Measurements from ENCODE around the gene AGAP1. TPM values are rescaled to one million over a fixed set of nuclear protein-coding genes. Genes with fewer than 3 reads are reported as not detected.

The AGAP1 gene
- total RNA-seq, 1 donor from 2014 or later: 43.8 TPM

- Mint-ChIP-seq H3K27me3 (ENCODE audit: unreplicated experiment) (no peaks in the 10 kb centered on the region), H3K27ac (ENCODE audit: unreplicated experiment) (no peak overlapping the region), H3K9me3 (ENCODE audit: unreplicated experiment) (no peaks in the 10 kb centered on the region), H3K4me3 (ENCODE audit: unreplicated experiment) (no peak overlapping the region), H3K36me3 (ENCODE audit: unreplicated experiment) (no peaks in the 10 kb centered on the region), H3K4me1 (ENCODE audit: unreplicated experiment) (peaks cover 2% of the 10 kb centered on the region)
- no peak for DNase-seq (ENCODE audit: extremely low spot score, unreplicated experiment)
- TF ChIP-seq, protein P1, sequence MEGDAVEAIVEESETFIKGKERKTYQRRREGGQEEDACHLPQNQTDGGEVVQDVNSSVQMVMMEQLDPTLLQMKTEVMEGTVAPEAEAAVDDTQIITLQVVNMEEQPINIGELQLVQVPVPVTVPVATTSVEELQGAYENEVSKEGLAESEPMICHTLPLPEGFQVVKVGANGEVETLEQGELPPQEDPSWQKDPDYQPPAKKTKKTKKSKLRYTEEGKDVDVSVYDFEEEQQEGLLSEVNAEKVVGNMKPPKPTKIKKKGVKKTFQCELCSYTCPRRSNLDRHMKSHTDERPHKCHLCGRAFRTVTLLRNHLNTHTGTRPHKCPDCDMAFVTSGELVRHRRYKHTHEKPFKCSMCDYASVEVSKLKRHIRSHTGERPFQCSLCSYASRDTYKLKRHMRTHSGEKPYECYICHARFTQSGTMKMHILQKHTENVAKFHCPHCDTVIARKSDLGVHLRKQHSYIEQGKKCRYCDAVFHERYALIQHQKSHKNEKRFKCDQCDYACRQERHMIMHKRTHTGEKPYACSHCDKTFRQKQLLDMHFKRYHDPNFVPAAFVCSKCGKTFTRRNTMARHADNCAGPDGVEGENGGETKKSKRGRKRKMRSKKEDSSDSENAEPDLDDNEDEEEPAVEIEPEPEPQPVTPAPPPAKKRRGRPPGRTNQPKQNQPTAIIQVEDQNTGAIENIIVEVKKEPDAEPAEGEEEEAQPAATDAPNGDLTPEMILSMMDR (IDR thresholded peaks at IDR 0.05): no peak
Measured at GRCh38 chr2:235598026-235598425, 104.2 kb downstream of the AGAP1 start.

- DNase-seq (ENCODE audit: extremely low spot score, unreplicated experiment): no peak
- H3K9me3 Mint-ChIP-seq (ENCODE audit: unreplicated experiment): no peaks in the 10 kb centered on the region
- H3K4me1 Mint-ChIP-seq (ENCODE audit: unreplicated experiment): peaks cover 5% of the 10 kb centered on the region
- H3K36me3 Mint-ChIP-seq (ENCODE audit: unreplicated experiment): no peaks in the 10 kb centered on the region
- no peaks in the 10 kb centered on the region for H3K27me3 Mint-ChIP-seq (ENCODE audit: unreplicated experiment)
- H3K4me3 Mint-ChIP-seq (ENCODE audit: unreplicated experiment): no peak overlapping the region
- TF ChIP-seq, protein P1 (IDR thresholded peaks at IDR 0.05): no peak
- no peak overlapping the region for H3K27ac Mint-ChIP-seq (ENCODE audit: unreplicated experiment)
Measured at GRCh38 chr2:235598532-235599531, 105.0 kb downstream of the AGAP1 start.

DNA sequence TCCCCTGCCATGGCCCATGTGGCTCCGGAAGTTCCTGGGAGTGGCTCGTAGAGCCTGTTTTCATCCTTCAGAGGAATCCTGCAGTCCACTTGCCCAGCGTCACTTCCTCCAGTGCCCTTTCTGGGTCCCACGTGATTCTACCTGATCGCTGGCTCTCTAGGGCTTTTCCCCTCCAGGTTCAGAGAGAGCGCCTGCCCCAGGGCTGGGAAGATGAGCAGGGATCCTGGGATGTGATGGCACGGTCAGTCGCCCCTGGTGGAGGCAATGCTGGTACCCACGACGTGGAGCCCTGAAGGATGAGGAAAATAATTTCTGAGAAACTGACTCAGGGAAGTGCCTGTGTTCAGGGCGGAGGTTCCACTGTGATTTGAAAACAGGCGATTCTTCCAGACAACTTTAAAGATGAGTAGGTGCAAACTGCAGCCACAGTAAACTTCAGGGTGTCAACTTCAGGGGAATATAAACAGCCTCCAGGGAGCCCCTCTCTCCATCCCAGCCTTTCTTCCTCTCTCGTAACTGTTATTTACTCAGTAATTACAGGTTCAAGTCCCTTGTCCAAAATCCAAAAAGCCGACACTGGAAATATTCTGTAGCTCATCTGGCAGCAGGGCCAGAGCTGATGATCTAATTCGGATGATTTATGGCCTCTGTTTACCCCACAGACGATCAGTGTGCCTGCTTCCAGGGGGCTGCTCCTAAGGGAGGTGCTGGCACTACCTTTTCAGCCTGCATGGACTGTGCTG, 105.9 kb downstream of the AGAP1 start:
- no peak for DNase-seq (ENCODE audit: extremely low spot score, unreplicated experiment)
- Mint-ChIP-seq H3K9me3 (ENCODE audit: unreplicated experiment) (no peaks in the 10 kb centered on the region), H3K4me3 (ENCODE audit: unreplicated experiment) (no peak overlapping the region), H3K27me3 (ENCODE audit: unreplicated experiment) (no peaks in the 10 kb centered on the region), H3K4me1 (ENCODE audit: unreplicated experiment) (peaks cover 5% of the 10 kb centered on the region), H3K36me3 (ENCODE audit: unreplicated experiment) (no peaks in the 10 kb centered on the region), H3K27ac (ENCODE audit: unreplicated experiment) (no peak overlapping the region)
- TF ChIP-seq, protein P1 (IDR thresholded peaks at IDR 0.05): no peak

DNA sequence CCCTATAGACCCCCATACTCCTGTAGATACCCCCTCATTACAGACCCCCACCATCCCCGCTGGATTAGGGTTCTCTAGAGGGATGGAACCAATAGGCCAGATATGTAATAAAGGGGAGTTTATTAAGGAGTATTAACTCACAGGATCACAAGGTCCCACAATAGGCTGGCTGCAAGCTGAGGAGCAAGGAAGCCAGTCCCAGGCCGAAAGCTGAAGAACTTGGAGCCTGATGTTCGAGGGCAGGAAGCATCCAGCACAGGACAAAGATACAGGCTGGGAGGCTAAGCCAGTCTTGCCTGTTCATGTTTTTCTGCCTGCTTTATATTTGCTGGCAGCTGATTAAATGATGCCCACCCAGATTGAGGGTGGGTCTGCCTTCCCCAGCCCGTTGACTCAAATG, 106.6 kb downstream of the AGAP1 start:
- no peaks in the 10 kb centered on the region for H3K27me3 Mint-ChIP-seq (ENCODE audit: unreplicated experiment)
- no peak overlapping the region for H3K27ac Mint-ChIP-seq (ENCODE audit: unreplicated experiment)
- H3K4me3 Mint-ChIP-seq (ENCODE audit: unreplicated experiment): no peak overlapping the region
- H3K9me3 Mint-ChIP-seq (ENCODE audit: unreplicated experiment): no peaks in the 10 kb centered on the region
- peaks cover 8% of the 10 kb centered on the region for H3K4me1 Mint-ChIP-seq (ENCODE audit: unreplicated experiment)
- H3K36me3 Mint-ChIP-seq (ENCODE audit: unreplicated experiment): no peaks in the 10 kb centered on the region
- no peak for DNase-seq (ENCODE audit: extremely low spot score, unreplicated experiment)
- TF ChIP-seq, protein P1 (IDR thresholded peaks at IDR 0.05): no peak

GRCh38 chr2:235600926-235601325, 107.1 kb downstream of the AGAP1 start:
- peaks cover 11% of the 10 kb centered on the region for H3K4me1 Mint-ChIP-seq (ENCODE audit: unreplicated experiment)
- no peaks in the 10 kb centered on the region for H3K27me3 Mint-ChIP-seq (ENCODE audit: unreplicated experiment)
- H3K36me3 Mint-ChIP-seq (ENCODE audit: unreplicated experiment): no peaks in the 10 kb centered on the region
- TF ChIP-seq, protein P1 (IDR thresholded peaks at IDR 0.05): no peak
- no peak overlapping the region for H3K4me3 Mint-ChIP-seq (ENCODE audit: unreplicated experiment)
- no peak for DNase-seq (ENCODE audit: extremely low spot score, unreplicated experiment)
- H3K9me3 Mint-ChIP-seq (ENCODE audit: unreplicated experiment): no peaks in the 10 kb centered on the region
- H3K27ac Mint-ChIP-seq (ENCODE audit: unreplicated experiment): no peak overlapping the region

All from osteocyte (in vitro differentiated cells).